RCC 7860 (cell line): ENCODE measurements around the gene SHANK2.
A peak's percentile ranks its signal among the peaks of the same experiment; 100 is the strongest.
"Not testable (repeated sequence)": the region's sequence is repeated elsewhere in the genome, so short reads cannot be mapped to it uniquely, and the experiment has no call there.

Experiments used
- DNase-seq: peaks from one replicate; pipeline ENCODE4 v3.0.0-alpha.2; 2015; ENCODE audit warnings: low spot score
- FAIRE-seq: peaks from 2 replicates; lab custom pipeline; 2012; peaks lifted over from hg19 to GRCh38; lab: Jason Lieb, UNC

Gene SHANK2

GRCh38 chr11:71245601-71246391 lies 6.6 kb downstream of the SHANK2 start:
- no peak for FAIRE-seq
- DNase-seq: no peak

- FAIRE-seq (no peak), DNase-seq (no peak)
These were observed 8.1 kb downstream of the SHANK2 start for GRCh38 chr11:71244116-71244810.

- FAIRE-seq (no peak), DNase-seq (no peak)
These were observed 10.0 kb downstream of the SHANK2 start for GRCh38 chr11:71242391-71242790.

GRCh38 chr11:71241721-71242259 lies 10.6 kb downstream of the SHANK2 start:
- DNase-seq (no peak), FAIRE-seq (no peak)

GRCh38 chr11:71240865-71241691 lies 11.3 kb downstream of the SHANK2 start:
- peak; percentile 42 for DNase-seq
- peak; percentile 74 for FAIRE-seq

- no peak for FAIRE-seq
- no peak for DNase-seq
These were observed 12.2 kb downstream of the SHANK2 start for GRCh38 chr11:71240061-71240690.

GRCh38 chr11:71239581-71239980 lies 12.8 kb downstream of the SHANK2 start:
- FAIRE-seq: no peak
- DNase-seq: no peak

GRCh38 chr11:71238941-71239340 lies 13.4 kb downstream of the SHANK2 start:
- FAIRE-seq (no peak), DNase-seq (no peak)

GRCh38 chr11:71238285-71238875 lies 14.0 kb downstream of the SHANK2 start:
- no peak for FAIRE-seq
- no peak for DNase-seq

- DNase-seq: no peak
- no peak for FAIRE-seq
These were observed 14.5 kb downstream of the SHANK2 start for GRCh38 chr11:71237853-71238252.

GRCh38 chr11:71236836-71237475 lies 15.4 kb downstream of the SHANK2 start:
- no peak for DNase-seq
- FAIRE-seq: no peak

GRCh38 chr11:71235719-71236118 lies 16.7 kb downstream of the SHANK2 start:
- no peak for FAIRE-seq
- DNase-seq: no peak

GRCh38 chr11:71233896-71234852 lies 18.2 kb downstream of the SHANK2 start:
- DNase-seq, FAIRE-seq: not testable (repeated sequence)

- DNase-seq: no peak
- FAIRE-seq: no peak
These were observed 20.0 kb downstream of the SHANK2 start for GRCh38 chr11:71232364-71232763.

- FAIRE-seq: no peak
- DNase-seq: no peak
These were observed 23.4 kb downstream of the SHANK2 start for GRCh38 chr11:71228961-71229360.

- FAIRE-seq: no peak
- no peak for DNase-seq
These were observed 25.2 kb downstream of the SHANK2 start for GRCh38 chr11:71227058-71227659.

- DNase-seq (no peak), FAIRE-seq (no peak)
These were observed 28.4 kb downstream of the SHANK2 start for GRCh38 chr11:71223671-71224660.
